ENCODE results near the gene PRSS21.

DNA sequence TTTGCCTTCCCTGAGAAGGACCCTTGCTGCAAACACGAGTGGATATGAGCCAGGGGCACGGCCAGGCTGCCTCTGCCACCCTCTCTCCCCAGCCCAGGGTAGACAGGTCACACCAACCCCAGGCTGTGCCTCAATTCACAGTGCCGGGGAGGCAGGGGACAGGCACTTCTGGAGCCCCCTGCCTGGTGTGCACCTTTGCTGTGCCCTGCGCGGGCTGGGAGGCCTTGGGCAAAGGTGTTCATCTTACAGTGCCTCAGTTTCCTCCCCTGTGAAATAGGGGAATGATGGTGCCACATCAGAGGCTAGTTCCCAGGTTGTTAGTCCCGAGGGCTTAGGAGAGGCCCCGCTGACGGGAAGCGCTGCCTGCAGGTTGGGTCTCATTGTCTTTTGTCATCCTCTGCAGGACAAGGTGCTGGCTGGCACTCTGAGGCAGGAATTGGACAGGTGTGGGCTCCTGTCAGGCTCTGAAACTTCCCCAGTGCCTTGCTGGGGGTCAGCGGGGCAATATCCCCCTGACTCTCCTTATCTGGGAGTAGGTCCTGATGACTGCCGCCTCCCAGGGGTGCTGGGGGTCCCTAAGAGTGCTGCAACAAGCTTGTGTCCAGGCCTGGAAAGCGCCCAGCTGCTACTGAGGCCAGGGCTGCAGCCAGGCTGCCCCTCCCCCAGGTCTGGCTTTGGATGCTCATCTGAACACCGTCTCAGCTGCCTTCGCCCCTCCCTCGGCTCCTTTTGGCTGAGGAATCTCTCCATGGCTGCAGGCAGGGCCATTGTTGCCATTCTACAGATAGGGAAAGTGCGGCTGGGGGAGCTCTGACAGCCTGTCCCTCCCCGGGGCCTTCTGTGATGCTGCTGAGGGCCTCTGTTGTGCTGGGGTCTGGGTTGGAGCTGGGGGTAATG lies 3.1 kb downstream of the PRSS21 start:
- TF ChIP-seq ZNF146 (tag by site-specific recombination; IDR thresholded peaks at IDR 0.05) (no peak), ZBTB7A (tag by site-specific recombination; IDR thresholded peaks at IDR 0.05; ENCODE audit: low read depth) (no peak), CTCF (tag by site-specific recombination; IDR thresholded peaks at IDR 0.05) (no peak), TCF7L2 (IDR thresholded peaks at IDR 0.05; ENCODE audit: borderline replicate concordance, low read depth, low read length) (no peak), ZSCAN5A (tag by site-specific recombination; IDR thresholded peaks at IDR 0.05) (no peak), REST (tag by site-specific recombination; IDR thresholded peaks at IDR 0.05) (no peak), ZBTB17 (tag by site-specific recombination; IDR thresholded peaks at IDR 0.05) (no peak), ZNF792 (tag by site-specific recombination; IDR thresholded peaks at IDR 0.05) (no peak), ZNF175 (tag by site-specific recombination; IDR thresholded peaks at IDR 0.05) (no peak), SETDB1 (IDR thresholded peaks at IDR 0.05; ENCODE audit: insufficient read length, low read length) (no peak), ZNF138 (tag by site-specific recombination; IDR thresholded peaks at IDR 0.05; ENCODE audit: borderline replicate concordance) (no peak)
- TF ChIP-seq, protein P1, sequence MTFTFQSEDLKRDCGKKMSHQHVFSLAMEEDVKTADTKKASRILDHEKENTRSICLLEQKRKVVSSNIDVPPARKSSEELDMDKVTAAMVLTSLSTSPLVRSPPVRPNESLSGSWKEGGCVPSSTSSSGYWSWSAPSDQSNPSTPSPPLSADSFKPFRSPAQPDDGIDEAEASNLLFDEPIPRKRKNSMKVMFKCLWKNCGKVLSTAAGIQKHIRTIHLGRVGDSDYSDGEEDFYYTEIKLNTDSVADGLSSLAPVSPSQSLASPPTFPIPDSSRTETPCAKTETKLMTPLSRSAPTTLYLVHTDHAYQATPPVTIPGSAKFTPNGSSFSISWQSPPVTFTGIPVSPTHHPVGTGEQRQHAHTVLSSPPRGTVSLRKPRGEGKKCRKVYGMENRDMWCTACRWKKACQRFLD (tag by site-specific recombination; IDR thresholded peaks at IDR 0.05): no peak
